ENCODE measurements around the gene SIDT1. TPM values are rescaled to one million over a fixed set of nuclear protein-coding genes. Genes with fewer than 3 reads are reported as not detected.

The SIDT1 gene
- total and polyA plus RNA-seq, 4 donors = 18.2 to 49.6 (median 39.9) TPM

DNA sequence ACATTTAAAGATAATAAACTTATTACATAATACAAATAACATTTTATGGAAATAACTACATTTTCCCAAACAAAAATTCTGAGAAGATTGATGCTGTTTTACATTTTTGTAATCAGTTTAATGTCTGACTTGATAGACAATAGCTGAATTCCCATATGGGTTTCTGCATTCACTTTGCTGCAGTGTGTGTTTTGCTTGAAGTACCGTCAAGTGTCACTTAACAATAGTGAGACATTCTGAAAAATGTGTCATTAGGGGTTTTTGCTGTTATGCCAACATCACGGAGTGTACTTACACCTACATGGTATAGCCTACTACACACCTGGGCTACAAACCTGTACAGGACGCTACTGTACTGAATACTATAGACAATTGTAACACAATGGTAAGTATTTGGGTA is 106.6 kb downstream of the SIDT1 start:
- H3K4me3 ChIP-seq (ENCODE audit: low read depth, low read length) = no peak overlapping the region
- no peak overlapping the region for H3K27ac ChIP-seq (ENCODE audit: low read depth, low read length)
- no peak for DNase-seq (ENCODE audit: low read depth in 4 of 6, low spot score in 6 of 6)
- H3K4me1 ChIP-seq (ENCODE audit: control insufficient read depth, insufficient read depth, low read length) = no peaks in the 10 kb centered on the region
- no peaks in the 10 kb centered on the region for H3K27me3 ChIP-seq (ENCODE audit: control insufficient read depth, insufficient read depth, low read length)
- no peaks in the 10 kb centered on the region for H3K36me3 ChIP-seq (ENCODE audit: control insufficient read depth, insufficient read depth, low read length)
- no CpG with 5 or more reads among the region's 3 CpGs for WGBS (ENCODE audit: insufficient coverage)
- no peaks in the 10 kb centered on the region for H3K9me3 ChIP-seq (ENCODE audit: control insufficient read depth, insufficient read depth, low read length)

DNA sequence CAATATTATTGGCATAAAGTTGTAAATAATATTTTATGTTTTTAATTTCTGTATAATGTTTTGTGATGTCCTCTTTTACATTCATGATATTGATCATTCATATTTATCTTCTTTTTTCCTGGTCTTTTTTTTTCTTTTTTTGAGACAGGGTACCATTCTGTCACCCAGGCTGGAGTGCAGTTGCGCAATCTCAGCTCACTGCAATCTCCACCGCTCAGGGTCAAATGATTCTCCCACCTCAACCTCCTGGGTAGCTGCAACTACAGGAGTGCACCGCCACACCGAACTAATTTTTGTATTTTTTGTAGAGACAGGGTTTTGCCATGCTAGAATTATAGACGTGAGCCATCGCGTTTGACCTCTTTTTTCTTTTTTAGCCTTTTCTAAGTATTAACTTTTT is 111.2 kb downstream of the SIDT1 start:
- Histone ChIP-seq H3K27ac (ENCODE audit: low read depth, low read length) (no peak overlapping the region), H3K27me3 (ENCODE audit: control insufficient read depth, insufficient read depth, low read length) (no peaks in the 10 kb centered on the region), H3K9me3 (ENCODE audit: control insufficient read depth, insufficient read depth, low read length) (peaks cover 4% of the 10 kb centered on the region), H3K4me1 (ENCODE audit: control insufficient read depth, insufficient read depth, low read length) (no peaks in the 10 kb centered on the region), H3K36me3 (ENCODE audit: control insufficient read depth, insufficient read depth, low read length) (no peaks in the 10 kb centered on the region), H3K4me3 (ENCODE audit: low read depth, low read length) (no peak overlapping the region)
- 100% methylated on average over 2 of the region's 7 CpGs for WGBS (ENCODE audit: insufficient coverage)
- DNase-seq (ENCODE audit: low read depth in 4 of 6, low spot score in 6 of 6) = no peak

GRCh38 chr3:113648524-113648923 is 116.2 kb downstream of the SIDT1 start:
- DNase-seq (ENCODE audit: low read depth in 4 of 6, low spot score in 6 of 6) = peak in 1 of 6 donors; percentile 10
- H3K27ac ChIP-seq (ENCODE audit: low read depth, low read length) = no peak overlapping the region
- no peak overlapping the region for H3K4me3 ChIP-seq (ENCODE audit: low read depth, low read length)
- H3K4me1 ChIP-seq (ENCODE audit: control insufficient read depth, insufficient read depth, low read length) = no peaks in the 10 kb centered on the region
- H3K36me3 ChIP-seq (ENCODE audit: control insufficient read depth, insufficient read depth, low read length) = no peaks in the 10 kb centered on the region
- H3K27me3 ChIP-seq (ENCODE audit: control insufficient read depth, insufficient read depth, low read length) = no peaks in the 10 kb centered on the region
- H3K9me3 ChIP-seq (ENCODE audit: control insufficient read depth, insufficient read depth, low read length) = peaks cover 4% of the 10 kb centered on the region

GRCh38 chr3:113649174-113649845 is 117.0 kb downstream of the SIDT1 start:
- H3K9me3 ChIP-seq (ENCODE audit: control insufficient read depth, insufficient read depth, low read length) = peaks cover 4% of the 10 kb centered on the region
- H3K27ac ChIP-seq (ENCODE audit: low read depth, low read length) = no peak overlapping the region
- no peak for DNase-seq (ENCODE audit: low read depth in 4 of 6, low spot score in 6 of 6)
- H3K36me3 ChIP-seq (ENCODE audit: control insufficient read depth, insufficient read depth, low read length) = no peaks in the 10 kb centered on the region
- no peaks in the 10 kb centered on the region for H3K27me3 ChIP-seq (ENCODE audit: control insufficient read depth, insufficient read depth, low read length)
- H3K4me1 ChIP-seq (ENCODE audit: control insufficient read depth, insufficient read depth, low read length) = no peaks in the 10 kb centered on the region
- WGBS (ENCODE audit: insufficient coverage) = 91% methylated on average over 2 of the region's 6 CpGs
- no peak overlapping the region for H3K4me3 ChIP-seq (ENCODE audit: low read depth, low read length)

GRCh38 chr3:113654310-113654709 is 122.0 kb downstream of the SIDT1 start:
- DNase-seq (ENCODE audit: low read depth in 4 of 6, low spot score in 6 of 6) = no peak
- Histone ChIP-seq H3K27ac (ENCODE audit: low read depth, low read length) (no peak overlapping the region), H3K4me1 (ENCODE audit: control insufficient read depth, insufficient read depth, low read length) (no peaks in the 10 kb centered on the region), H3K4me3 (ENCODE audit: low read depth, low read length) (no peak overlapping the region), H3K27me3 (ENCODE audit: control insufficient read depth, insufficient read depth, low read length) (no peaks in the 10 kb centered on the region), H3K36me3 (ENCODE audit: control insufficient read depth, insufficient read depth, low read length) (peaks cover 6% of the 10 kb centered on the region), H3K9me3 (ENCODE audit: control insufficient read depth, insufficient read depth, low read length) (no peaks in the 10 kb centered on the region)
- WGBS (ENCODE audit: insufficient coverage) = no CpG with 5 or more reads among the region's 1 CpG

DNA sequence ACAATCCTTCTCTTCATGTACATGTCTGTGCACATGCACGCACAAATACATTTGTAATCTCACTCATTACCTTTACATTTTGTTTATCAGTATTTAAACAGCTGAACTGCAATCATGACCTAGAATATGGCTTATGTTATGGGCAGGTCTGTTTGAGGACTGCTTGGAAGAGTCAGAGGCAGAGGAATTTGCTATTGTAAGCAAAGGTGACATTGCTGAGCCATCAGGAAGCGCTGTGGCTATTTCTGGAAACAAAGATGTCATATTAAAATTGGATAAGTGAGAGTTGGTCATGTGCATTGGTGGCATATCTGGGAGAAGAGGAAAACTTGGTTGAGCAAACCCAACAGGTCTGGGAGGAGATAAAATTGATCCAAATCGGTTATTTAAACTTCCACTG is 122.5 kb downstream of the SIDT1 start:
- no peak overlapping the region for H3K4me3 ChIP-seq (ENCODE audit: low read depth, low read length)
- 96% methylated on average over 2 of the region's 3 CpGs for WGBS (ENCODE audit: insufficient coverage)
- no peak for DNase-seq (ENCODE audit: low read depth in 4 of 6, low spot score in 6 of 6)
- no peaks in the 10 kb centered on the region for H3K9me3 ChIP-seq (ENCODE audit: control insufficient read depth, insufficient read depth, low read length)
- peaks cover 6% of the 10 kb centered on the region for H3K36me3 ChIP-seq (ENCODE audit: control insufficient read depth, insufficient read depth, low read length)
- H3K27ac ChIP-seq (ENCODE audit: low read depth, low read length) = no peak overlapping the region
- no peaks in the 10 kb centered on the region for H3K4me1 ChIP-seq (ENCODE audit: control insufficient read depth, insufficient read depth, low read length)
- no peaks in the 10 kb centered on the region for H3K27me3 ChIP-seq (ENCODE audit: control insufficient read depth, insufficient read depth, low read length)

- H3K4me1 ChIP-seq (ENCODE audit: control insufficient read depth, insufficient read depth, low read length) = no peaks in the 10 kb centered on the region
- 100% methylated on average over 1 of the region's 3 CpGs for WGBS (ENCODE audit: insufficient coverage)
- no peak overlapping the region for H3K4me3 ChIP-seq (ENCODE audit: low read depth, low read length)
- peaks cover 6% of the 10 kb centered on the region for H3K36me3 ChIP-seq (ENCODE audit: control insufficient read depth, insufficient read depth, low read length)
- H3K27me3 ChIP-seq (ENCODE audit: control insufficient read depth, insufficient read depth, low read length) = no peaks in the 10 kb centered on the region
- H3K27ac ChIP-seq (ENCODE audit: low read depth, low read length) = no peak overlapping the region
- no peaks in the 10 kb centered on the region for H3K9me3 ChIP-seq (ENCODE audit: control insufficient read depth, insufficient read depth, low read length)
- DNase-seq (ENCODE audit: low read depth in 4 of 6, low spot score in 6 of 6) = no peak
Observed at GRCh38 chr3:113658107-113658506, 125.8 kb downstream of the SIDT1 start.

DNA sequence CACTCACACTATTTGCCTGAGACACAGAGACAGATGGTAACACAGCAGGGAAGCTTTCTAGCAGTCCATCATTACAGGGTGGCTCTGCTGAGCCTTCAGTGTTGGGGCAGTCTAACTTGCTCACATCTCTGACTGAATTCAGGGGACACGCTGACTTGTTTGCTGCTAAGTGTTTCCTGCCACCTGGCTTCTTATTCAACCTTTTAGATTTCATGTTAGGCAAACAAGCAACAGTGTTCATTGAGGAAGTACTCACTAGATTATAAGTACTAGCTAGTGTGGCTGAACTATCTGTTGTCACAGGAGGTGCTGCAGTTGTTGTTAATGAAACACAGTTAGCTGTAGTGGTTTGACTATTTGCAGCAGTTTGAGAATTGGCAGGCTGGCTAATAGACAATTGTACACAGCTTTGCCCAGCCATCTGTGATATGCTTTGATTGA is 126.8 kb downstream of the SIDT1 start:
- WGBS (ENCODE audit: insufficient coverage) = no CpG with 5 or more reads among the region's 1 CpG
- Histone ChIP-seq H3K36me3 (ENCODE audit: control insufficient read depth, insufficient read depth, low read length) (peaks cover 6% of the 10 kb centered on the region), H3K4me1 (ENCODE audit: control insufficient read depth, insufficient read depth, low read length) (no peaks in the 10 kb centered on the region), H3K27ac (ENCODE audit: low read depth, low read length) (no peak overlapping the region), H3K27me3 (ENCODE audit: control insufficient read depth, insufficient read depth, low read length) (no peaks in the 10 kb centered on the region), H3K4me3 (ENCODE audit: low read depth, low read length) (no peak overlapping the region), H3K9me3 (ENCODE audit: control insufficient read depth, insufficient read depth, low read length) (no peaks in the 10 kb centered on the region)
- DNase-seq (ENCODE audit: low read depth in 4 of 6, low spot score in 6 of 6) = peak in 2 of 6 donors; percentile 2 to 37

DNA sequence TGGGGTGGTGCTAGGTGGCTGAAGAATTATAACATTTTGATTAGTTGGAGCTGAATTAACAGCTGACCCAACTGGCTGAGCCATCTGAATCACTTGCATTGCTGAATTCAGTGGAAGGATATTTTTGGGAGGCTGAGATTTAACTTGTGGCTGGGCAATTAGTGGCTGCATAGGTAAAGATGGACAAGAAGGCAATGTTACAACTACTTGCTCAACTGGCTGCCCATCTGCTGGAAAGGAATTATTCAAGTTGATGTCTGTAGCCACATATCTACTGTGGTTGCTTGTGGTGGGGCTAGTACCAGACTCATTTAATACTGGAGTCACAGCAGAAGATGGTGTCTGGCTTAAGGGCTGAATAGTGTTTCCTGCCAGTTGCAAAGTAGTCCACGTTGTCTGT is 127.6 kb downstream of the SIDT1 start:
- Histone ChIP-seq H3K4me3 (ENCODE audit: low read depth, low read length) (no peak overlapping the region), H3K27me3 (ENCODE audit: control insufficient read depth, insufficient read depth, low read length) (no peaks in the 10 kb centered on the region), H3K4me1 (ENCODE audit: control insufficient read depth, insufficient read depth, low read length) (no peaks in the 10 kb centered on the region), H3K27ac (ENCODE audit: low read depth, low read length) (no peak overlapping the region), H3K36me3 (ENCODE audit: control insufficient read depth, insufficient read depth, low read length) (peaks cover 6% of the 10 kb centered on the region), H3K9me3 (ENCODE audit: control insufficient read depth, insufficient read depth, low read length) (no peaks in the 10 kb centered on the region)
- DNase-seq (ENCODE audit: low read depth in 4 of 6, low spot score in 6 of 6) = no peak
- 100% methylated on average over 1 of the region's 1 CpG for WGBS (ENCODE audit: insufficient coverage)

- no peaks in the 10 kb centered on the region for H3K9me3 ChIP-seq (ENCODE audit: control insufficient read depth, insufficient read depth, low read length)
- WGBS (ENCODE audit: insufficient coverage) = 100% methylated on average over 1 of the region's 2 CpGs
- DNase-seq (ENCODE audit: low read depth in 4 of 6, low spot score in 6 of 6) = no peak
- H3K4me3 ChIP-seq (ENCODE audit: low read depth, low read length) = no peak overlapping the region
- H3K27ac ChIP-seq (ENCODE audit: low read depth, low read length) = no peak overlapping the region
- H3K4me1 ChIP-seq (ENCODE audit: control insufficient read depth, insufficient read depth, low read length) = no peaks in the 10 kb centered on the region
- H3K27me3 ChIP-seq (ENCODE audit: control insufficient read depth, insufficient read depth, low read length) = no peaks in the 10 kb centered on the region
- H3K36me3 ChIP-seq (ENCODE audit: control insufficient read depth, insufficient read depth, low read length) = peaks cover 6% of the 10 kb centered on the region
Observed at GRCh38 chr3:113660458-113660857, 128.1 kb downstream of the SIDT1 start.

Data from spinal cord (tissue), 10 donors.